ENCODE results near the gene KMT5B.

The KMT5B gene

GRCh38 chr11:68142441-68143309 is 70.4 kb downstream of the KMT5B start:
- no peak for DNase-seq

GRCh38 chr11:68142028-68142412 is 71.1 kb downstream of the KMT5B start:
- DNase-seq: no peak

DNA sequence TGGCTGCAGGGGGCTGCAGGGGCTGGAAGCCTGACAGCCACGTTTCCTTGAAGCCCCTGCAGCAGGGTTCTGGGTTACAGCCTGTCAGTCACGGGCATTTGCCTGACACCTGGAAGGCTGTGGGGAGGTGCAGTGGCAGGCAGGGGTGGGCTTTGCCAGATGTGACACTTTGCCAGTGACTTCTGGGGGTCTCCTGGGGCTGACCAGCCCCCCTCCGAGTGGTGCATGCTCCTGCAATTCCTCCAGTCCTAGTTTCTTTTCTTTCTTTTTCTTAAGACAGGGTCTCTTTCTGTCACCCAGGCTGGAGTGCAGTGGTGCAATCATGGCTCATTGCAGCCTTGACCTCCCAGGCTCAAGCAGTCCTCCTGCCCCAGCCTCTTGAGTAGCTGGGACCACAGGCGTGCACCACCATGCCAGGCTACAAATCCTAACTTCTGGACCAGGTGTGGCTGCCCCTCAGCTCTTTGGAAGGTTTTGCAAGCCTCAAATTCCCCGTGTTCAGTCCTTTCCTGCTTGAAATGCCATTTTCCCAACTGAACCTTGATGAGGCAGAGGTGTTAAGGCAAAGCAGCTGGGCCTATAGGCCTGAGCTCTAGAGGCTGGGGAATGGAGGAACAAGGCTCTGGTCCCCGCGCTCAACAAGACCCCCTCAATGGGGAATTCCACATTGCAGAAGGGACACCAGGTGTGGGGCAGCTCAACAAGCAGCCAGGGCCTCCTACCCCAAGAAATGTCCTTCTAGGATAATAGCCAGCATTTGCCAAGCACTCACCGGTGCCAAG is 71.7 kb downstream of the KMT5B start:
- no peak for DNase-seq

DNA sequence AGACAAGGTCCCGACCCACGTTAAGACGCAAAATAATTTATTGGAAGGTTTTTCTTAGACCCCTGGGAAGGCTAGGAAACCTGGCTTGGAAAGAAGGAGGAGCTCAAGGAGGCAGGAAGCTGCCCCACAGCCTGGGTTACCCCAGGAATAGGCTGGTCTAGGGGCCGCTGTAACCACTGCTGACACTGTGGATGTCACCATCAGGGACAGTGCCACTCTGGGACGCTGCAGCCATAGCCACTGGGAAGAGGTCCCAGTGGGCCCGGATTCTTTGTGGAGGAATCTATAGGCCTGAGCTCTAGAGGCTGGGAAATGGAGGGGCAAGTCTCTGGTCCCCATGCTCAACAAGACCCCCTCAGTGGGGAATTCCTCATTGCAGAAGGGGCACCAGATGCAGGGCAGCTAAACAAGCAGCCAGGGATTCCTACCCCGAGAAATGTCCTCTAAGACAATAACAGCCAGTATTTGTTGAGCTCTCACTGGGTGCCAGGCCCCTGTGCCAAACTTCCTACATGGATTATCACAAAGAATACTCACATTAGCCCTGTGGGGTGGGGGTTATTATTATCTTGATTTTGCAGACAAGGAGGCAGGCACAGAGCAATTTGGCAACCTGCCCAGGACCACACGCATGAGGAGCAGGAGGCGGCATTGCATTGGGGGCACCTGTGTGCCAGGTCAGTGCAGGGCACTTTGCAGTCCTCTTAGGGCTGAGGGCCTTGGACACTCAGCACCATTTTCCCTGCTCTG is 72.4 kb downstream of the KMT5B start:
- no peak for DNase-seq

- DNase-seq: no peak
Measured at GRCh38 chr11:68138237-68138636, 74.9 kb downstream of the KMT5B start.

GRCh38 chr11:68137833-68138232 is 75.3 kb downstream of the KMT5B start:
- no peak for DNase-seq

- DNase-seq: no peak
Measured at GRCh38 chr11:68136866-68137265, 76.2 kb downstream of the KMT5B start.

DNA sequence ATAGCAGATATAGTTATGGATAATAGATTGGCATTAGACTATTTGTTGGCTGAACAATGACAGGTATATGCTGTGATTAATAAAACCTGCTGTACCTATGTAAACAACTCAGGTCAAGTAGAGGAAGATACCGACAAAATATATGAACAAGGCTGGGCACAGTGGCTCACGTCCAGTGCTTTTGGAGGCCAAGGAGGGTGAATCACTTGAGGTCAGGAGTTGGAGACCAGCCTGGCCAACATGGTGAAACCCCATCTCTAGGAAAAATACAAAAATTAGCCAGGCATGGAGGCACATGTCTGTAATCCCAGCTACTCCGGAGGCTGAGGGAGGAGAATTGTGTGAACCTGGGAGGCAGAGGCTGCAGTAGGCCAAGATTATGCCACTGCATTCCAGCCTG is 77.9 kb downstream of the KMT5B start:
- no peak for DNase-seq

GRCh38 chr11:68133761-68134160 is 79.3 kb downstream of the KMT5B start:
- no peak for DNase-seq

- DNase-seq: no peak
Measured at GRCh38 chr11:68130121-68130520, 83.0 kb downstream of the KMT5B start.

GRCh38 chr11:68128682-68129327 is 84.3 kb downstream of the KMT5B start:
- DNase-seq: no peak

- no peak for DNase-seq
Measured at GRCh38 chr11:68127714-68128681, 85.1 kb downstream of the KMT5B start.

- no peak for DNase-seq
Measured at GRCh38 chr11:68125164-68125563, 87.9 kb downstream of the KMT5B start.

GRCh38 chr11:68122936-68123539 is 90.1 kb downstream of the KMT5B start:
- DNase-seq: no peak

DNA sequence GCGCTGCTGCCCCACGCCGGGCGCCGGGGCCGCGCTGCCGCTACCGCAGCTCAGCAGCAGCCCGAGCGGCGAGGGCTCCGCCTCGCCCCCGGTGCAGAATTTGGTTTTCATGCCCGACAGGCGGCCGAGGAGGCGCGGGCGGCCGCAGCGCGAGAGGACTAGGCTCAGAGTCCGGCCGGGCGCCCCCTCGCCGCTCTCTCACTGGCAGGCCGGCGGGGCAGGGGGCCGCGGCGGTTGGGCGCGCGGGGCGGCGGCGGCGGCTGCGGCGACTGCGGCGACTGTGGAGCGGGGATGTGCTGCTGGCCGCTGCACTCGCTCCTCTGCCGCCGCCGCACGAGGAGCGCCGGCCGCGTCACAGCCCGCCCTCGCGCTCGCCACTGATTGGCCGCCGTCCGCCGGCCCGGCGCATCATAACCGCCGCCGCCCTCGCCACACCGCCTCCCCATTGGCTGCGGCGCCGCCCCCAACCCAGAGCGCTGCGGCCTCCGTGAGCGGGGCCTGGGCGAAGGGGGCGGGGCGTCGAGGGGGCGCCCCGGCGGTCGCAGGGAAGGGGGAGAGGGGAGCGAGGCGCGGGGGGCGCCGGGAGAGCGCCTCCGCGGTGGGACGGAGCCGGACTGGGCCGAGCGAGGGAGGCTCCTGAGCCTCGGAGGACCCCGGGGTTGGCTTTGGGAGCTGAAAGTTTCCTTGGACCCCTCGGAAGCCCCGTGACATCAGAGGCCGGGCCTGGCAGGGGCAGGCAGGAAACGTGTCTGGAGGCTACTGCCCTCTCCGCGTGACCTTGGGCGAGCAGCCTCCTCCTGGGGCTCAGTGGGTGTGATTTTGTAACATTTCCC is 91.8 kb downstream of the KMT5B start, which contains the start of gene CHKA:
CHKA (minus strand) TSS at position 322 of the 833 bp plus-strand sequence; CDS start at position 111, 211 bp downstream.
- peak; percentile 79 for DNase-seq

- peak; percentile 32 for DNase-seq
Measured at GRCh38 chr11:68120273-68121066, 92.6 kb downstream of the KMT5B start.

GRCh38 chr11:68118706-68119448 is 94.2 kb downstream of the KMT5B start:
- DNase-seq: no peak

DNA sequence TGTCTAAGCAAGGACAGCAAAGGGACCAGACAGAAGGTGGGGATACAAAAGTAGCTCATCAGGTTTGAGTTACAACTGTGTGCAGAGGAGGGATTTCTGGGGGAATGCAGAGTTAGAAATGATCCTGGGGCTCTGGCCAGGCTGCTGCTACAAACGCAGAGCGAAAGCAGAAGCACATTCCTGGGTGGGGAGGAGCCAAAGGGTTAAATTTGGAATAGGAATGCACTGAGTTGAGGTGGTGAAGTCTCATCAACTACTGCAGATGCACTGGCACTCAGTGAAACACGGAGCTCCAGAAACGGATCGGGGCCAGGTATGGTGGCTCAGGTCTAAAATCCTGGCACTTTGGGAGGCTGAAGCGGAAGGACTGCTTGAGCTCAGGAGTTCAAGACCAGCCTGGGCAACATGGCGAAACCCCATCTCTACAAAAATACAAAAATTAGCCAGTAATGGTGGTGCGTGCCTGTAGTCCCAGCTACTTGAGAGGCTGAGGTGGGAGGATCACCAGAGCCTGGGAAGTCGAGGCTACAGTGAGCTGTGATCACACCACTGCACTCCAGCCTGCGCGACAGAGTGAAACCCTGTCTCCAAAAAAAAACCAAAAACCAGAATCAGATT is 95.1 kb downstream of the KMT5B start:
- no peak for DNase-seq
